Jurkat, Clone E6-1 (cell line): ENCODE measurements around the gene SOX5. TPM values are rescaled to one million over a fixed set of nuclear protein-coding genes. Genes with fewer than 3 reads are reported as not detected.

Experiments
- DNase-seq: peaks from one replicate; pipeline ENCODE4 v3.0.0-alpha.2; 2011; ENCODE audit warnings: low read depth, low spot score
- H3K4me3 ChIP-seq: 2 replicates; pipeline ENCODE4 v1.5.1; 2011; ENCODE audit warnings: mild to moderate bottlenecking, low read length, control low read depth, moderate library complexity
- polyA plus RNA-seq: library from polyadenylated mRNA; unstranded; fragments of >200 nt; gene quantifications from one replicate; pipeline ENCODE4 v1.2.1, GENCODE V29; 2012; ENCODE audit warnings: missing spikeins; ENCODE audit not compliant: insufficient read length, insufficient read depth

The SOX5 gene
- not detected for polyA plus RNA-seq

GRCh38 chr12:23949348-23950209, at the start of gene SOX5:
Gene SOX5 (minus strand): TSS chr12:23949670. CDS start chr12:23949601, 69 bp downstream.
- no peak within 1 kb of the TSS for H3K4me3 ChIP-seq
- DNase-seq = no peak

- no peak for DNase-seq
- no peak overlapping the region for H3K4me3 ChIP-seq
These were observed 37.6 kb upstream of the SOX5 start for GRCh38 chr12:23987046-23987445.

DNA sequence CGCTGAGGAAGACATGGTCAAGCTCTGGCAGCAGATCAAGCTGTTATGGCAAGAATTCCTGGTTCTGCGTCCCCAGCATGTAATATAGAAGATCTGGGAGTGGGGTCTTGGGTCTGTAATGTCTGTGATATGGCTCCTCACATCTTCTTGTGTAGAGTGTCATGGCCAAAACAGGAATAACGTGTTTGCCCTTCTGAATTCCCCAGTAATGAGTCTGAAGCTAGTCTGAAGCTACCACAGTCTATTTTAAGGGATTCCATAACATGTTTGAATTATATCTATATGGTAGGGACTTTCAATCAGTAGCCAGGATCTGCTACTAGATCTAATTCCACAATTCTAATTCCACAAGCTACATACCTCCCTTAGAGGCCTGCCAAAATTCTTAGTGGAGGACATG, 31.4 kb upstream of the SOX5 start:
- DNase-seq = no peak
- H3K4me3 ChIP-seq = no peak overlapping the region

GRCh38 chr12:23964812-23965211, 15.3 kb upstream of the SOX5 start:
- H3K4me3 ChIP-seq = no peak overlapping the region
- DNase-seq = no peak

- no peak for DNase-seq
- H3K4me3 ChIP-seq = no peak overlapping the region
These were observed 10.4 kb upstream of the SOX5 start for GRCh38 chr12:23959826-23960225.

GRCh38 chr12:23954332-23954731, 4.9 kb upstream of the SOX5 start:
- DNase-seq = no peak
- no peak overlapping the region for H3K4me3 ChIP-seq

GRCh38 chr12:23952071-23952470, 2.6 kb upstream of the SOX5 start:
- no peak overlapping the region for H3K4me3 ChIP-seq
- DNase-seq = no peak

- no peak for DNase-seq
These were observed 1.4 kb upstream of the SOX5 start for GRCh38 chr12:23950775-23951451.

GRCh38 chr12:23950210-23950774, 822 bp upstream of the SOX5 start:
- no peak for DNase-seq
- H3K4me3 ChIP-seq = no peak overlapping the region

More at GRCh38 chr12:23950775-23951451, 1.4 kb upstream of the SOX5 start:
- H3K4me3 ChIP-seq = no peak overlapping the region

- no peak for DNase-seq
- H3K4me3 ChIP-seq = no peak overlapping the region
These were observed 1.2 kb downstream of the SOX5 start for GRCh38 chr12:23948291-23948690.

- H3K4me3 ChIP-seq = no peak overlapping the region
- DNase-seq = no peak
These were observed 2.1 kb downstream of the SOX5 start for GRCh38 chr12:23947395-23947794.

GRCh38 chr12:23945249-23945648, 4.2 kb downstream of the SOX5 start:
- DNase-seq = no peak
- no peak overlapping the region for H3K4me3 ChIP-seq

GRCh38 chr12:23944067-23944466, 5.4 kb downstream of the SOX5 start:
- H3K4me3 ChIP-seq = no peak overlapping the region
- no peak for DNase-seq

GRCh38 chr12:23942841-23943240, 6.6 kb downstream of the SOX5 start:
- H3K4me3 ChIP-seq = no peak overlapping the region
- no peak for DNase-seq

DNA sequence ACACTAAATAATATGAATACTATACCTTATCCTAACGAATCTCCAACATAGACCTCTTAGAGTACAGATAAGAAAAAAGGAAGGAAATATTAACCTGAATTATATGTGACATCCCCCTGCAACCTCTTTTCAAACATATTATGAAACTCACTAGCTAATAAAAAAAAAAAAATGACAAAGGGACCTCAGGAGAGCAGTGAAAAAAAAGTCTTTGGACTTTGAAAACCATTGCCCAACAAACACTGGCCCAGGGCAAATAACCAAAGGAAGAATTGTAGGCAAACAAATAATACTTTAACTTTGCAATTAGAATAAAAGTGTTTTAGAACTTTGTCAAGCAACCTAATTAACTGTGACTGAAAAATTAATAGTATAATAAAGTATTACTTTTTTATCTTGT, 7.7 kb downstream of the SOX5 start:
- no peak for DNase-seq
- no peak overlapping the region for H3K4me3 ChIP-seq

DNA sequence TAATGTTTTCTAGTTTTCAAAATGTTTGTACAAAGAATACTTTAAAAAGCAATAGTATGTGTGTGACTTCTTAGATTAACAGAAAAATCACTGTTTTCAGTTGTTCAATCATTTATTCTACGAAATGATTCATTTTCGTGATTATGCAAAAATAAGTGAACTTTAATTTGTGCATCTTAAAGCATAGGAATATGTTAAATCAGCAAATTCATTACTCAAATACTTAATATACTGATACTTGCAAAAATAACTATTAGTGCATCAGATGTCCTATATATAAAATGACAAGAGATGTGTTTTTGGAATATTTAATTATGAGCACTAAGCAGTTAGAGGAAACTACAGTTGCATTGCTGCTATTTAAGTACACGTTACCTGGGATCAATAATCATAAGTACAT, 11.0 kb downstream of the SOX5 start:
- DNase-seq = no peak
- no peak overlapping the region for H3K4me3 ChIP-seq

- DNase-seq = no peak
- H3K4me3 ChIP-seq = no peak overlapping the region
These were observed 18.3 kb downstream of the SOX5 start for GRCh38 chr12:23931176-23931575.

GRCh38 chr12:23930599-23930998, 18.9 kb downstream of the SOX5 start:
- DNase-seq = no peak
- no peak overlapping the region for H3K4me3 ChIP-seq

DNA sequence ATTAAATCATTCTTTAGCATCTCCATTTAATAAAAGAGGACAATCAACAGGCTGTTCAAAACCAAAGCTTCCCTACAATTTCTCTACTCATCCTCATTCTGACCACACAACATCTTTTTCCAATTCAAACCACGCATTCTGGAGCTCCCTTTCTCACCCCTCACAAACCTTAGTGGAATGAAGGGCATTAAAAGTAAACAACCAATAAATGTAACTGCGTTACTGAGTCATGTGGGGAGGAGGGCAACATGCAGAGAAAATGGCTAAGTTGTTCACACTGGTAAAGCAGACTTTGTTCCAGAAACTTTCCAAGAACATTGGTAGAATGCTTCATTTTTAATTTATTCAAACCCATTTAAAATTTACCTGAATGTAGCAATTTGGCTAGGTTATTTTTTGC, 19.6 kb downstream of the SOX5 start:
- no peak for DNase-seq
- no peak overlapping the region for H3K4me3 ChIP-seq

DNA sequence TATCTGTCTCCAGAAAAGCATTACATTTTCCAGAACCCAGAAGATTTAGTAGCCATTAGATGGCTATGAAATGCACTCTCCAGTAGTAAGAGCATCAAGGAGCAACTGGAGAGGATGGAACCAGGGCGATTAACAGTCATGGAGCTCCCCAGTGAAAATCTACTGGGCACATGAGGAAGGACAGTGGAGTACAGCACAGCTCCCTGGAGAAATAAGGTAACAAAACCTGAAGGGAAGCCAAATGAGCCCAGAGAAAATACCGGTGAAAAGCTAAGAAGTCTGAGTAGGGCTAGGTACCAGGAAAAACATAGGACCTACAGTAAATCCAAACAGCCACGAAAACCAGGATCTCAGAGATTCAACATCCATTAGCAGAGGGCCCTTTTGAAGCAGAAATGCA, 21.6 kb downstream of the SOX5 start:
- no peak for DNase-seq
- H3K4me3 ChIP-seq = no peak overlapping the region
